ENCODE measurements around the gene TYW5. TPM values are rescaled to one million over a fixed set of nuclear protein-coding genes. Genes with fewer than 3 reads are reported as not detected.
A peak's percentile ranks its signal among the peaks of the same experiment; 100 is the strongest.

The TYW5 gene
- total and polyA plus RNA-seq, 2 of the 13 experiments (the other 11 are each of a cell fraction or from before 2014, with no cell fraction given) = 8.3 to 14.6 TPM

DNA sequence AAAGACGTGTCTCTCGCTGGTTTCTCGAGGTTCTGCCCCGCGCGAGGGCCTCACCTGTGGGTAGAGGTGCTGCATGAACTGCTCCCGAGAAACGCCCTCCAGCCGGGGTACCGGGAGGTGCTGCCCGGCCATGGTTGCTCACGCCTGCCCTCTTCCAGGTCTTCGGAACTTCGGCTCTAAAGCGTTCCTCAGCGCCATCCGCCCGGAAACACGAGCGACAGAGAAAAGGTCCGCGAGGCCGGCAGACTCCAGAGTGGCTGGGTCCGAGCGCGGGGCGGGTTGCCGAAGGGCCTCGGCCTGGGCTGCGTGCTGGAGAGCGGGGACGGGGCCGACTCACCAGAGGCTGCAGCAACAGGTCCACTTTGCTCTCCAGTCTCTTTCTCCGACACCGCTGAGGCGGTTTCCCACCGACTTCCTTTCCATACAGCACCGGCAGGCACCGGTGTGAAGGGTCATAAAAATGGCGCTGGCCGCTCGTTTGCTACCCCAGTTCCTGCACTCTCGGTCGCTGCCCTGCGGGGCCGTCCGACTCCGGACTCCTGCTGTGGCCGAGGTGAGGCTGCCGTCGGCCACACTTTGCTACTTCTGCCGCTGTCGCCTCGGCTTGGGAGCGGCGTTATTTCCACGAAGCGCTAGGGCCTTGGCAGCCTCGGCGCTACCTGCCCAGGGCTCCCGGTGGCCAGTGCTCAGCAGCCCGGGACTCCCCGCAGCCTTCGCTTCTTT is at the start of gene TYW5, which contains the start of gene MAIP1 (continued):
- peak; percentile 71; the same call in 1 of the 2 replicates for TF ChIP-seq ZNF451 (CRISPR knock-in tag; IDR thresholded peaks at IDR 0.05)
- peak; percentile 92 for TF ChIP-seq RBFOX2 (IDR thresholded peaks at IDR 0.05; ENCODE audit: low read depth, low read length)
- TF ChIP-seq, protein P1, sequence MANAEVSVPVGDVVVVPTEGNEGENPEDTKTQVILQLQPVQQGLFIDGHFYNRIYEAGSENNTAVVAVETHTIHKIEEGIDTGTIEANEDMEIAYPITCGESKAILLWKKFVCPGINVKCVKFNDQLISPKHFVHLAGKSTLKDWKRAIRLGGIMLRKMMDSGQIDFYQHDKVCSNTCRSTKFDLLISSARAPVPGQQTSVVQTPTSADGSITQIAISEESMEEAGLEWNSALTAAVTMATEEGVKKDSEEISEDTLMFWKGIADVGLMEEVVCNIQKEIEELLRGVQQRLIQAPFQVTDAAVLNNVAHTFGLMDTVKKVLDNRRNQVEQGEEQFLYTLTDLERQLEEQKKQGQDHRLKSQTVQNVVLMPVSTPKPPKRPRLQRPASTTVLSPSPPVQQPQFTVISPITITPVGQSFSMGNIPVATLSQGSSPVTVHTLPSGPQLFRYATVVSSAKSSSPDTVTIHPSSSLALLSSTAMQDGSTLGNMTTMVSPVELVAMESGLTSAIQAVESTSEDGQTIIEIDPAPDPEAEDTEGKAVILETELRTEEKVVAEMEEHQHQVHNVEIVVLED (CRISPR knock-in tag; IDR thresholded peaks at IDR 0.05; ENCODE audit: borderline replicate concordance) = peak; percentile 85
- no peak for TF ChIP-seq SETDB1 (CRISPR knock-in tag; IDR thresholded peaks at IDR 0.05; ENCODE audit: borderline replicate concordance)
- TF ChIP-seq ZFP41 (CRISPR knock-in tag; IDR thresholded peaks at IDR 0.05; ENCODE audit: borderline replicate concordance) = peak; percentile 73; the same call in 1 of the 2 replicates
- TF ChIP-seq KMT2A (CRISPR knock-in tag; IDR thresholded peaks at IDR 0.05) = peak; percentile 99
- no peak for TF ChIP-seq HMG20B (CRISPR knock-in tag; conservative IDR thresholded peaks at IDR 0.05)
- peak; percentile 24 for TF ChIP-seq ZZZ3 (CRISPR knock-in tag; IDR thresholded peaks at IDR 0.05; ENCODE audit: borderline replicate concordance)
- peak; percentile 97 for TF ChIP-seq ZNF547 (CRISPR knock-in tag; IDR thresholded peaks at IDR 0.05)
- TF ChIP-seq, protein P2, sequence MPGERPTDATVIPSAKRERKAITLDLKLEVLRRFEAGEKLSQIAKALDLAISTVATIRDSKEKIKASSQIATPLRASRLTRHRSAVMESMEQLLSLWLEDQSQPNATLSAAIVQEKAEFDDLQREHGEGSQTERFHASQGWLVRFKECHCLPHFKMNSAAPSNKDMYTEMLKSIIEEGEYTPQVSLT (CRISPR knock-in tag; IDR thresholded peaks at IDR 0.05; ENCODE audit: borderline replicate concordance, low read depth) = no peak; the same call in 1 of the 2 replicates
- TF ChIP-seq ZNF282 (IDR thresholded peaks at IDR 0.05; ENCODE audit: partially characterized antibody) = no peak
- TF ChIP-seq ZNF883 (CRISPR knock-in tag; IDR thresholded peaks at IDR 0.05; ENCODE audit: not compliant biosample characterization) = peak; percentile 96
- TF ChIP-seq ZFP36L1 (CRISPR knock-in tag; IDR thresholded peaks at IDR 0.05) = peak; percentile 92; the same call in 1 of the 2 replicates
- TF ChIP-seq ZNF703 (CRISPR knock-in tag; IDR thresholded peaks at IDR 0.05; ENCODE audit: borderline replicate concordance) = peak; percentile 99
- TF ChIP-seq FOXM1 (CRISPR knock-in tag; IDR thresholded peaks at IDR 0.05) = peak; percentile 40; the same call in 1 of the 2 replicates
- TF ChIP-seq, protein P3, sequence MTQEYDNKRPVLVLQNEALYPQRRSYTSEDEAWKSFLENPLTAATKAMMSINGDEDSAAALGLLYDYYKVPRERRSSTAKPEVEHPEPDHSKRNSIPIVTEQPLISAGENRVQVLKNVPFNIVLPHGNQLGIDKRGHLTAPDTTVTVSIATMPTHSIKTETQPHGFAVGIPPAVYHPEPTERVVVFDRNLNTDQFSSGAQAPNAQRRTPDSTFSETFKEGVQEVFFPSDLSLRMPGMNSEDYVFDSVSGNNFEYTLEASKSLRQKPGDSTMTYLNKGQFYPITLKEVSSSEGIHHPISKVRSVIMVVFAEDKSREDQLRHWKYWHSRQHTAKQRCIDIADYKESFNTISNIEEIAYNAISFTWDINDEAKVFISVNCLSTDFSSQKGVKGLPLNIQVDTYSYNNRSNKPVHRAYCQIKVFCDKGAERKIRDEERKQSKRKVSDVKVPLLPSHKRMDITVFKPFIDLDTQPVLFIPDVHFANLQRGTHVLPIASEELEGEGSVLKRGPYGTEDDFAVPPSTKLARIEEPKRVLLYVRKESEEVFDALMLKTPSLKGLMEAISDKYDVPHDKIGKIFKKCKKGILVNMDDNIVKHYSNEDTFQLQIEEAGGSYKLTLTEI (CRISPR knock-in tag; conservative IDR thresholded peaks at IDR 0.05) = no peak
- peak; percentile 86 for TF ChIP-seq ZNF776 (CRISPR knock-in tag; IDR thresholded peaks at IDR 0.05)
- TF ChIP-seq, protein P4, sequence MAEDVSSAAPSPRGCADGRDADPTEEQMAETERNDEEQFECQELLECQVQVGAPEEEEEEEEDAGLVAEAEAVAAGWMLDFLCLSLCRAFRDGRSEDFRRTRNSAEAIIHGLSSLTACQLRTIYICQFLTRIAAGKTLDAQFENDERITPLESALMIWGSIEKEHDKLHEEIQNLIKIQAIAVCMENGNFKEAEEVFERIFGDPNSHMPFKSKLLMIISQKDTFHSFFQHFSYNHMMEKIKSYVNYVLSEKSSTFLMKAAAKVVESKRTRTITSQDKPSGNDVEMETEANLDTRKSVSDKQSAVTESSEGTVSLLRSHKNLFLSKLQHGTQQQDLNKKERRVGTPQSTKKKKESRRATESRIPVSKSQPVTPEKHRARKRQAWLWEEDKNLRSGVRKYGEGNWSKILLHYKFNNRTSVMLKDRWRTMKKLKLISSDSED (CRISPR knock-in tag; IDR thresholded peaks at IDR 0.05) = 0 out of 2 replicates have a peak, but pooled peaks have one; percentile 91
- TF ChIP-seq ZNF180 (CRISPR knock-in tag; IDR thresholded peaks at IDR 0.05; ENCODE audit: borderline replicate concordance, low read depth) = 0 out of 2 replicates have a peak, but pooled peaks have one; percentile 63
- TF ChIP-seq POGZ (CRISPR knock-in tag; IDR thresholded peaks at IDR 0.05) = peak; percentile 99
- TF ChIP-seq STAT5B (CRISPR knock-in tag; IDR thresholded peaks at IDR 0.05) = peak; percentile 55; the same call in 1 of the 2 replicates
- no peak for TF ChIP-seq WIZ (CRISPR knock-in tag; IDR thresholded peaks at IDR 0.05)
- TF ChIP-seq SRF (IDR thresholded peaks at IDR 0.05; ENCODE audit: low read depth, low read length) = no peak; the same call in 1 of the 2 replicates
- TF ChIP-seq, protein P5, sequence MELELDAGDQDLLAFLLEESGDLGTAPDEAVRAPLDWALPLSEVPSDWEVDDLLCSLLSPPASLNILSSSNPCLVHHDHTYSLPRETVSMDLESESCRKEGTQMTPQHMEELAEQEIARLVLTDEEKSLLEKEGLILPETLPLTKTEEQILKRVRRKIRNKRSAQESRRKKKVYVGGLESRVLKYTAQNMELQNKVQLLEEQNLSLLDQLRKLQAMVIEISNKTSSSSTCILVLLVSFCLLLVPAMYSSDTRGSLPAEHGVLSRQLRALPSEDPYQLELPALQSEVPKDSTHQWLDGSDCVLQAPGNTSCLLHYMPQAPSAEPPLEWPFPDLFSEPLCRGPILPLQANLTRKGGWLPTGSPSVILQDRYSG (CRISPR knock-in tag; IDR thresholded peaks at IDR 0.05) = no peak; the same call in 1 of the 2 replicates
